DND-41 (cell line): ENCODE results near the gene ING4.

Source experiments
- ATAC-seq: fragments of 200-7000 bp; cut with Tn5 transposase; 3 replicates; pipeline ENCODE4 v1.9.1; 2021; ENCODE audit warnings: low read depth; ENCODE audit not compliant: insufficient read depth
- DNase-seq: peaks from one replicate; pipeline ENCODE4 v3.0.0-alpha.2; 2020
- H2AFZ ChIP-seq: 2 replicates; pipeline ENCODE4 v1.6.0; 2012; ENCODE audit warnings: low read depth, low read length
- H3K27ac ChIP-seq: 2 replicates; pipeline ENCODE4 v1.5.1; 2012; ENCODE audit warnings: low read length, inconsistent platforms
- H3K27me3 ChIP-seq: fragments of 200-600 bp; sonication (generic); 2 replicates; pipeline ENCODE4 v1.6.0; 2012; ENCODE audit warnings: low read length, mild to moderate bottlenecking, inconsistent platforms; ENCODE audit not compliant: insufficient read depth, poor library complexity
- H3K36me3 ChIP-seq: 2 replicates; pipeline ENCODE4 v1.5.1; 2012; ENCODE audit warnings: low read length, inconsistent platforms; ENCODE audit not compliant: insufficient read depth
- H3K4me1 ChIP-seq: 2 replicates; pipeline ENCODE4 v1.5.1; 2012; ENCODE audit warnings: mild to moderate bottlenecking, low read length; ENCODE audit not compliant: insufficient read depth
- H3K4me2 ChIP-seq: 2 replicates; pipeline ENCODE4 v1.6.0; 2012; ENCODE audit warnings: mild to moderate bottlenecking, moderate library complexity, low read length, inconsistent platforms; ENCODE audit not compliant: insufficient read depth
- H3K4me3 ChIP-seq, 2 experiments: fragments of 200-600 bp in 1 of 2; shearing (Covaris generic) in 1 of 2; 2 replicates each; pipeline ENCODE4 v1.5.1; 2012 to 2016; ENCODE audit warnings: inconsistent platforms in 2 of 2, low read length in 2 of 2, mild to moderate bottlenecking in 2 of 2, low read depth in 1 of 2, moderate library complexity in 1 of 2
- H3K79me2 ChIP-seq: 2 replicates; pipeline ENCODE4 v1.6.0; 2012; ENCODE audit warnings: low read length, inconsistent platforms; ENCODE audit not compliant: insufficient read depth
- H3K9ac ChIP-seq: 2 replicates; pipeline ENCODE4 v1.6.0; 2012; ENCODE audit warnings: low read depth, mild to moderate bottlenecking, inconsistent platforms, low read length, moderate library complexity
- H3K9me3 ChIP-seq: 2 replicates; pipeline ENCODE4 v1.5.1; 2012; ENCODE audit warnings: low read length, moderate library complexity, mild to moderate bottlenecking, inconsistent platforms; ENCODE audit not compliant: insufficient read depth, severe bottlenecking
- H4K20me1 ChIP-seq: 2 replicates; pipeline ENCODE4 v1.6.0; 2012; ENCODE audit warnings: low read length; ENCODE audit not compliant: insufficient read depth
- EZH2 ChIP-seq: IDR thresholded peaks from 3 replicates; pipeline ENCODE4 v1.6.1; 2012; ENCODE audit warnings: borderline replicate concordance, low read depth, mild to moderate bottlenecking, moderate library complexity, low read length, inconsistent platforms; ENCODE audit not compliant: severe bottlenecking
- TF ChIP-seq, protein P1 (sequence below): IDR thresholded peaks from 2 replicates; pipeline ENCODE4 v1.5.1; 2012; ENCODE audit warnings: borderline replicate concordance, low read length, moderate library complexity, mild to moderate bottlenecking; ENCODE audit not compliant: poor library complexity, severe bottlenecking; ENCODE audit errors: extremely low read depth

ING4 gene

DNA sequence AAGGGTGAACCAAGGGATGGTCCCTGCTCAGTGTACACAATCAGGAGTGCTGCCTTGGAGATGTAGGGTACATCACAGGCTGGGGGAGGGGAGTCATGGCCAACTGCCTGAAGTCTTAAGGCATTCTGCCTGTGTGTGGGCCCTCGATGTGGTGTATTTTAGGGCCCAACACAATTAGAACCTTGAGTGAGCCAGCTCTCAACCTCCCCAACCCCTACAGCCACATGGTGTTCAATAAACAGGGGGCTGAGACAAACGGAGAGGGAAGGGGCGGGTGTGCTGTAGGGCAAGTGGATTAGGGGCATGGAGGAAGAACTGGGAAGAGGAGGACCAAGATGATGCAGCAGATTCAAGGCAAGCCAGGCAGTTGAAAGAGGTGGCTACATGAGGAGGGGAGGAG lies 47.1 kb downstream of the ING4 start:
- H3K9ac ChIP-seq, result no peak overlapping the region
- no peaks in the 10 kb centered on the region for H3K36me3 ChIP-seq
- no peak for TF ChIP-seq EZH2
- TF ChIP-seq, protein P1, sequence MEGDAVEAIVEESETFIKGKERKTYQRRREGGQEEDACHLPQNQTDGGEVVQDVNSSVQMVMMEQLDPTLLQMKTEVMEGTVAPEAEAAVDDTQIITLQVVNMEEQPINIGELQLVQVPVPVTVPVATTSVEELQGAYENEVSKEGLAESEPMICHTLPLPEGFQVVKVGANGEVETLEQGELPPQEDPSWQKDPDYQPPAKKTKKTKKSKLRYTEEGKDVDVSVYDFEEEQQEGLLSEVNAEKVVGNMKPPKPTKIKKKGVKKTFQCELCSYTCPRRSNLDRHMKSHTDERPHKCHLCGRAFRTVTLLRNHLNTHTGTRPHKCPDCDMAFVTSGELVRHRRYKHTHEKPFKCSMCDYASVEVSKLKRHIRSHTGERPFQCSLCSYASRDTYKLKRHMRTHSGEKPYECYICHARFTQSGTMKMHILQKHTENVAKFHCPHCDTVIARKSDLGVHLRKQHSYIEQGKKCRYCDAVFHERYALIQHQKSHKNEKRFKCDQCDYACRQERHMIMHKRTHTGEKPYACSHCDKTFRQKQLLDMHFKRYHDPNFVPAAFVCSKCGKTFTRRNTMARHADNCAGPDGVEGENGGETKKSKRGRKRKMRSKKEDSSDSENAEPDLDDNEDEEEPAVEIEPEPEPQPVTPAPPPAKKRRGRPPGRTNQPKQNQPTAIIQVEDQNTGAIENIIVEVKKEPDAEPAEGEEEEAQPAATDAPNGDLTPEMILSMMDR, result no peak
- ATAC-seq, result no peak
- no peaks in the 10 kb centered on the region for H3K79me2 ChIP-seq
- no peak overlapping the region; the same call in 1 of the 2 replicates for H2AFZ ChIP-seq
- H3K4me3 ChIP-seq, result no peak overlapping the region
- no peaks in the 10 kb centered on the region for H3K9me3 ChIP-seq
- H3K4me2 ChIP-seq, result no peak overlapping the region
- no peak for DNase-seq
- H4K20me1 ChIP-seq, result no peaks in the 10 kb centered on the region
- H3K27me3 ChIP-seq, result no peaks in the 10 kb centered on the region
- peak overlapping the region; percentile 1; the same call in 1 of the 2 replicates for H3K27ac ChIP-seq
- H3K4me1 ChIP-seq, result peaks cover 35% of the 10 kb centered on the region

- peak overlapping the region; percentile 77 for H3K27ac ChIP-seq
- H3K4me3 ChIP-seq, result no peak overlapping the region
Observed at GRCh38 chr12:6614513-6615172, 48.3 kb downstream of the ING4 start.

DNA sequence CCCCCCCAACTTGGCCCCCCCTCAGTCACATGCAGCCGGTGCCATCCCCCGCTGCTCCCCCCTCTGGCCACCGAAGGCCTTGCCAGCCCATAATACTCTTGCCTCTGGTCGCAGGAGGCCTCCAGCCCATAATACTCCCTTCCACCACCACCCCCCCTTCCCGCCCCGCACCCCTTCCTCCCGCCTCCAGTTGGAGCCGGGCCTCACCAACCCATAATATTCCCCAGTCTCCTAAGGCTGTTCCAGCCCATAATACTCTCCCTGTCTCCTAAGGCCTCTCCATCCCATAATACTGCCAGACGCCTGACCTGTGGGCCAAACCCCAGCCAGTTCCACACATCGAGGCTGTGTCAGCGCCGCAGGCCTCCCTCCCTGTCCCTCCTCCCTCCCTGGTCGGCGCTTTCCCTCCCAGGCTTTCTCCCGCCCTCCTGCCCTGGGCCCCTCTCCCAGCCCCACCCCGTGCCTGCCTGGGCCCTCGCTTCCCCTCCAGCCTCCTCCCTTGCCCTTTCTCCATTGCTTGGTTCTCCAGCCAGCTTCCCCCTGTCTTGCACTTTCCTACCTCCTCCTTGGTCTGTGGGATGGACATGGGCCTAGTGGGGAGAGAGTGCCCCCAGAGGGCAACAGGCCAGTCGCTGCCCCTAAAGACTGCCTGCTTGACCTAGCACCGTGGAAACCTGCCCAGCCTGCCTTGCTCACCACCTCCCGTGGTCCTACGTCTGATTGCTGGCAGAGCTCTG lies 49.0 kb downstream of the ING4 start:
- DNase-seq, result peak; percentile 95
- H3K79me2 ChIP-seq, result no peaks in the 10 kb centered on the region
- peak overlapping the region; percentile 77 for H3K27ac ChIP-seq
- H3K27me3 ChIP-seq, result no peaks in the 10 kb centered on the region
- peak overlapping the region; percentile 59 for H2AFZ ChIP-seq
- no peak overlapping the region for H3K4me3 ChIP-seq
- H3K9me3 ChIP-seq, result no peaks in the 10 kb centered on the region
- H3K9ac ChIP-seq, result peak overlapping the region; percentile 49
- TF ChIP-seq, protein P1, result peak; percentile 31
- TF ChIP-seq EZH2, result no peak
- peaks cover 35% of the 10 kb centered on the region for H3K4me1 ChIP-seq
- ATAC-seq, result peak; percentile 74
- H3K36me3 ChIP-seq, result no peaks in the 10 kb centered on the region
- 0 out of 2 replicates have a peak overlapping the region, but pooled peaks have one; percentile 5 for H3K4me2 ChIP-seq
- H4K20me1 ChIP-seq, result no peaks in the 10 kb centered on the region

More at GRCh38 chr12:6614513-6615172, 48.3 kb downstream of the ING4 start:
- no peak overlapping the region for H3K4me2 ChIP-seq
- no peaks in the 10 kb centered on the region for H3K79me2 ChIP-seq
- no peak for ATAC-seq
- H3K9ac ChIP-seq, result peak overlapping the region; percentile 49
- DNase-seq, result no peak
- H3K9me3 ChIP-seq, result no peaks in the 10 kb centered on the region
- H3K36me3 ChIP-seq, result no peaks in the 10 kb centered on the region
- peaks cover 35% of the 10 kb centered on the region for H3K4me1 ChIP-seq
- H2AFZ ChIP-seq, result peak overlapping the region; percentile 59; the same call in 1 of the 2 replicates
- no peaks in the 10 kb centered on the region for H3K27me3 ChIP-seq
- TF ChIP-seq EZH2, result no peak
- TF ChIP-seq, protein P1, result no peak
- H4K20me1 ChIP-seq, result no peaks in the 10 kb centered on the region
